Measurements from ENCODE around the gene CEP63. TPM values are rescaled to one million over a fixed set of nuclear protein-coding genes. Genes with fewer than 3 reads are reported as not detected.

Gene CEP63
- total RNA-seq (2022; extraction: Qiagen RNA extraction): 11.9 to 19.2 TPM (median 13.4 TPM) in 5 replicates

GRCh38 chr3:134485718-134486576 lies at the start of gene CEP63, which contains the start of gene ANAPC13:
Gene CEP63, plus strand, starts transcription at chr3:134486057. Its CDS starts 9,264 bp downstream, at chr3:134495321.
Gene ANAPC13, minus strand, starts transcription at chr3:134485985. Its CDS starts 3,081 bp downstream, at chr3:134482904.

Other genes with a start within 250 kb of the CEP63 start
- gene RYK, start 235.2 kb upstream of the CEP63 start, total RNA-seq (2022; extraction: Qiagen RNA extraction): 25.1 to 37.1 TPM (median 28.3 TPM) in 5 replicates
- 48.8 to 54.2 TPM (median 50.3 TPM) in 5 replicates for gene AMOTL2, start 111.6 kb upstream of the CEP63 start, total RNA-seq (2022; extraction: Qiagen RNA extraction)
- 46.4 to 55.3 TPM (median 49.5 TPM) in 5 replicates for gene ANAPC13, start 72 bp upstream of the CEP63 start, total RNA-seq (2022; extraction: Qiagen RNA extraction)
- 0.08 to 0.20 TPM (median 0.13 TPM) in 5 replicates for gene KY, start 165.0 kb downstream of the CEP63 start, total RNA-seq (2022; extraction: Qiagen RNA extraction)

Measured in A549 treated with Hydrocortisone at 1 μM for 4 hours (cell line).